HCT116 (cell line): ENCODE results near the gene MALSU1. TPM values are rescaled to one million over a fixed set of nuclear protein-coding genes. Genes with fewer than 3 reads are reported as not detected.

Experiments used
- ATAC-seq: fragments of 200-7000 bp; cut with Tn5 transposase; 2 replicates; pipeline ENCODE4 v1.9.1; 2020; ENCODE audit warnings: mild to moderate bottlenecking, moderate library complexity
- BruUV-seq: library from RNA; stranded (reverse); fragments of 400-500 nt; replicated peaks from 2 replicates; lab custom pipeline; 2021; lab: Mats Ljungman, UMichigan
- CTCF ChIA-PET: fragments of 300-600 bp; sonication (Branson Sonifier 250); formaldehyde crosslinking; loops from one replicate; lab custom pipeline; 2021; ENCODE audit warnings: antibody characterized with exemption; lab: Charles Lee
- POLR2A ChIA-PET: fragments of 300-600, 350-600 bp; sonication (Branson Sonifier 250); formaldehyde crosslinking; loops from one replicate; lab custom pipeline; 2021; ENCODE audit warnings: antibody characterized with exemption; lab: Charles Lee
- RAD21 ChIA-PET, 2 experiments: fragments of 300-600 bp; sonication (Branson Sonifier 250); formaldehyde crosslinking; loops; one replicate each; lab custom pipeline; 2023; ENCODE audit warnings: low total read pairs in 2 of 2; ENCODE audit not compliant: uncharacterized antibody in 2 of 2, unreplicated experiment in 2 of 2, low non-redundant PET in 1 of 2; lab: Charles Lee
- DNase-seq: peaks from one replicate; pipeline ENCODE4 v3.0.0-alpha.2; 2010; ENCODE audit warnings: low read depth, low spot score
- H2AFZ ChIP-seq: fragments of 200-600 bp; shearing (Covaris generic), sonication (generic); 2 replicates; pipeline ENCODE4 v1.6.1; 2017; ENCODE audit warnings: low read depth, mixed run types, mixed read lengths, antibody characterized with exemption, low read length; ENCODE audit not compliant: poor library complexity, severe bottlenecking
- H3K27ac ChIP-seq: 2 replicates; pipeline ENCODE4 v1.5.1; 2012; ENCODE audit warnings: low read depth, low read length
- H3K27me3 ChIP-seq: fragments of 200-600 bp; sonication (generic); 2 replicates; pipeline ENCODE4 v1.6.1; 2016; ENCODE audit warnings: mixed run types, low read length, mixed read lengths; ENCODE audit not compliant: insufficient read depth
- H3K36me3 ChIP-seq, 2 experiments: fragments of 200-500 bp in 1 of 2; fragments of 200-600 bp in 1 of 2; sonication (Bioruptor generic) in 1 of 2; sonication (generic) in 1 of 2; 2 replicates each; pipeline versions ENCODE4 v1.5.1 to v1.6.1; 2014 to 2016; ENCODE audit warnings: low read length in 2 of 2, inconsistent platforms in 1 of 2, mixed read lengths in 1 of 2, mixed run types in 1 of 2; ENCODE audit not compliant: insufficient read depth in 2 of 2, control insufficient read depth in 1 of 2
- H3K4me1 ChIP-seq, 2 experiments: fragments of 200-600 bp in 1 of 2; sonication (generic) in 1 of 2; 2 replicates each; pipeline versions ENCODE4 v1.5.1 to v1.6.1; 2012 to 2017; ENCODE audit warnings: low read length in 2 of 2, inconsistent platforms in 1 of 2, mild to moderate bottlenecking in 1 of 2, mixed read lengths in 1 of 2, mixed run types in 1 of 2, moderate library complexity in 1 of 2; ENCODE audit not compliant: insufficient read depth in 2 of 2, control insufficient read depth in 1 of 2
- H3K4me2 ChIP-seq: fragments of 200-600 bp; sonication (generic); 2 replicates; pipeline ENCODE4 v1.6.1; 2017; ENCODE audit warnings: mixed run types, low read length, mixed read lengths
- H3K4me3 ChIP-seq, 2 experiments: fragments of 200-600 bp in 1 of 2; sonication (generic) in 1 of 2; replicated peaks in 1 of 2; 2 replicates each; pipeline ENCODE4 v1.5.1; 2011 to 2016; ENCODE audit warnings: low read length in 2 of 2, control low read depth in 1 of 2, low read depth in 1 of 2, mild to moderate bottlenecking in 1 of 2, mixed read lengths in 1 of 2, mixed run types in 1 of 2
- H3K79me2 ChIP-seq: fragments of 200-600 bp; sonication (generic); 2 replicates; pipeline ENCODE4 v1.6.1; 2017; ENCODE audit warnings: mild to moderate bottlenecking, mixed run types, low read length, moderate library complexity, mixed read lengths; ENCODE audit not compliant: insufficient read depth
- H3K9ac ChIP-seq: fragments of 200-600 bp; sonication (generic); 2 replicates; pipeline ENCODE4 v1.6.1; 2016; ENCODE audit warnings: low read length, mixed read lengths
- H3K9me2 ChIP-seq: fragments of 200-600 bp; sonication (generic), shearing (Covaris generic); 2 replicates; pipeline ENCODE4 v1.6.1; 2017; ENCODE audit warnings: mixed run types, mild to moderate bottlenecking, moderate library complexity; ENCODE audit not compliant: insufficient read depth
- H3K9me3 ChIP-seq, 2 experiments: fragments of 200-500 bp in 1 of 2; fragments of 200-600 bp in 1 of 2; sonication (Bioruptor generic) in 1 of 2; sonication (generic) in 1 of 2; 2 replicates each; pipeline ENCODE4 v1.6.1; 2014 to 2017; ENCODE audit warnings: low read length in 2 of 2, mixed read lengths in 2 of 2, inconsistent platforms in 1 of 2, low read depth in 1 of 2, mild to moderate bottlenecking in 1 of 2, mixed run types in 1 of 2, moderate library complexity in 1 of 2; ENCODE audit not compliant: control insufficient read depth in 1 of 2, insufficient read depth in 1 of 2
- H4K20me1 ChIP-seq: fragments of 200-600 bp; sonication (generic), shearing (Covaris generic); 2 replicates; pipeline ENCODE4 v1.6.1; 2017; ENCODE audit warnings: mixed run types, mild to moderate bottlenecking, moderate library complexity; ENCODE audit not compliant: insufficient read depth
- ATF3 ChIP-seq: IDR thresholded peaks from 2 replicates; pipeline ENCODE4 v1.6.1; 2012
- CEBPB ChIP-seq: IDR thresholded peaks from 2 replicates; pipeline ENCODE4 v1.6.1; 2012; ENCODE audit warnings: low read depth
- EGR1 ChIP-seq: IDR thresholded peaks from 2 replicates; pipeline ENCODE4 v1.6.1; 2012; ENCODE audit warnings: low read depth
- EZH2phosphoT487 ChIP-seq: fragments of 200-600 bp; IDR thresholded peaks from 2 replicates; pipeline ENCODE4 v1.6.1; 2018; ENCODE audit warnings: antibody characterized with exemption, borderline replicate concordance
- FOSL1 ChIP-seq: IDR thresholded peaks from 2 replicates; pipeline ENCODE4 v1.6.1; 2012; ENCODE audit warnings: low read depth
- JUND ChIP-seq: IDR thresholded peaks from 2 replicates; pipeline ENCODE4 v1.6.1; 2012
- MAX ChIP-seq: IDR thresholded peaks from 2 replicates; pipeline ENCODE4 v1.6.1; 2012
- POLR2A ChIP-seq: IDR thresholded peaks from 2 replicates; pipeline ENCODE4 v1.7.0; 2011; ENCODE audit warnings: borderline replicate concordance; ENCODE audit not compliant: insufficient read depth, insufficient read length; ENCODE audit errors: extremely low read depth
- RAD21 ChIP-seq: IDR thresholded peaks from 2 replicates; pipeline ENCODE4 v1.6.1; 2012; ENCODE audit warnings: low read depth, mild to moderate bottlenecking
- REST ChIP-seq: IDR thresholded peaks from 2 replicates; pipeline ENCODE4 v1.6.1; 2012; ENCODE audit warnings: low read depth
- SIN3A ChIP-seq: IDR thresholded peaks from 2 replicates; pipeline ENCODE4 v1.6.1; 2012; ENCODE audit warnings: low read depth
- SP1 ChIP-seq: IDR thresholded peaks from 2 replicates; pipeline ENCODE4 v1.6.1; 2012; ENCODE audit warnings: low read depth
- SRF ChIP-seq: IDR thresholded peaks from 2 replicates; pipeline ENCODE4 v1.6.1; 2012; ENCODE audit warnings: low read depth
- YY1 ChIP-seq: IDR thresholded peaks from 2 replicates; pipeline ENCODE4 v1.6.1; 2011; ENCODE audit warnings: low read length, low read depth, moderate library complexity, mild to moderate bottlenecking; ENCODE audit not compliant: insufficient replicate concordance; ENCODE audit errors: extremely low read depth
- ZBTB33 ChIP-seq: IDR thresholded peaks from 2 replicates; pipeline ENCODE4 v1.6.1; 2011; ENCODE audit warnings: mild to moderate bottlenecking, low read length, moderate library complexity; ENCODE audit not compliant: insufficient replicate concordance; ENCODE audit errors: extremely low read depth
- ZFX ChIP-seq: fragments of 450-650 bp; IDR thresholded peaks from 2 replicates; pipeline ENCODE4 v1.6.1; 2017
- ZNF274 ChIP-seq: fragments of 200-500 bp; sonication (Bioruptor generic); IDR thresholded peaks from 2 replicates; pipeline ENCODE4 v1.6.1; 2014; ENCODE audit warnings: mild to moderate bottlenecking, low read depth, low read length, inconsistent platforms
- intact Hi-C: fragments of 100-400 bp; cut with micrococcal nuclease; formaldehyde crosslinking; loops from 2 replicates; pipeline ENCODE4 v1.10.0; 2022
- total RNA-seq: library from RNA; stranded (reverse); gene quantifications from one replicate; pipeline ENCODE4 v1.2.1, GENCODE V29; 2021; ENCODE audit not compliant: unreplicated experiment

Gene MALSU1
- total RNA-seq, 1 experiment from 2014 or later, result 105 TPM

GRCh38 chr7:23334482-23335056, 35.4 kb downstream of the MALSU1 start (continued):
- TF ChIP-seq ZNF274 (no peak), EGR1 (0 out of 2 replicates have a peak, but pooled peaks have one; percentile 27), YY1 (no peak), ATF3 (no peak), JUND (peak; percentile 96), SP1 (peak; percentile 92), MAX (peak; percentile 77), SIN3A (peak; percentile 97), ZBTB33 (peak; percentile 75), POLR2A (no peak), ZFX (no peak), EZH2phosphoT487 (no peak), RAD21 (no peak)

- Histone ChIP-seq H3K4me3 (no peak overlapping the region), H4K20me1 (peaks cover 7% of the 10 kb centered on the region; the same call in 1 of the 2 replicates), H3K4me2 (peak overlapping the region; percentile 32), H3K9me3 (peaks cover 0 to 8% of the 10 kb centered on the region in 2 experiments; a peak in 1 of 4 replicates), H3K9me2 (no peaks in the 10 kb centered on the region), H3K79me2 (peaks cover 14% of the 10 kb centered on the region; the same call in 1 of the 2 replicates), H3K27ac (peak overlapping the region; percentile 43), H3K4me1 (peaks cover 54 to 57% of the 10 kb centered on the region in 2 experiments), H3K36me3 (peaks cover 38 to 59% of the 10 kb centered on the region in 2 experiments), H3K27me3 (no peaks in the 10 kb centered on the region), H3K9ac (no peak overlapping the region), H2AFZ (no peak overlapping the region)
- intact Hi-C loops, result no loop called here
- CTCF ChIA-PET, result interaction anchor here (1.3 kb wide), 1 partner anchor 62 kb away, joined by 3 read pairs; no protein-coding TSS in a partner anchor
- BruUV-seq, result no TSS peak
- POLR2A ChIA-PET, result interaction anchor here (1.0 kb wide), 1 partner anchor 12 kb away, joined by 3 read pairs; no protein-coding TSS in a partner anchor
- 0 out of 2 replicates have a peak, but pooled peaks have one; percentile 8 for ATAC-seq
- RAD21 ChIA-PET, result no interaction called here
- DNase-seq, result no peak
- TF ChIP-seq RAD21 (no peak), JUND (no peak), REST (no peak), EZH2phosphoT487 (no peak), MAX (no peak), YY1 (no peak), SP1 (no peak), FOSL1 (no peak), ZNF274 (no peak), ZFX (no peak), SRF (no peak), CEBPB (no peak)
Measured at GRCh38 chr7:23335136-23335535, 36.0 kb downstream of the MALSU1 start.
